CD14-positive monocyte (primary cell): ENCODE results near the gene PRIMPOL. TPM values are rescaled to one million over a fixed set of nuclear protein-coding genes. Genes with fewer than 3 reads are reported as not detected.
A peak's percentile ranks its signal among the peaks of the same experiment; 100 is the strongest.
"Not testable (repeated sequence)": the region's sequence is repeated elsewhere in the genome, so short reads cannot be mapped to it uniquely, and the experiment has no call there.

ENCODE experiments used
- DNase-seq, 3 donors: peaks; one replicate each; pipeline ENCODE4 v3.0.0-alpha.2; 2011 to 2022
- H2AFZ ChIP-seq: 2 replicates; pipeline ENCODE4 v1.6.0; 2012; ENCODE audit warnings: mild to moderate bottlenecking, low read depth, low read length, inconsistent platforms; ENCODE audit not compliant: insufficient read depth, poor library complexity, severe bottlenecking
- H3K27ac ChIP-seq, 2 donors: 1 replicate in 1 of 2; 2 replicates in 1 of 2; pipeline ENCODE4 v1.5.1; 2012 to 2013; ENCODE audit warnings: low read length in 2 of 2, control low read depth in 1 of 2, inconsistent platforms in 1 of 2, low read depth in 1 of 2, mild to moderate bottlenecking in 1 of 2
- H3K27me3 ChIP-seq, 2 donors: one replicate each; pipeline versions ENCODE4 v1.6.0 to v1.6.1; 2011 to 2013; ENCODE audit warnings: low read length in 2 of 2; ENCODE audit not compliant: control insufficient read depth in 2 of 2, insufficient read depth in 2 of 2
- H3K36me3 ChIP-seq, 2 donors: replicated peaks in 1 of 2; 1 replicate in 1 of 2; 2 replicates in 1 of 2; pipeline versions ENCODE4 v1.5.1 to v1.6.1; 2012 to 2013; ENCODE audit warnings: low read length in 2 of 2, control low read depth in 1 of 2, inconsistent platforms in 1 of 2, mild to moderate bottlenecking in 1 of 2; ENCODE audit not compliant: insufficient read depth in 2 of 2, control insufficient read depth in 1 of 2
- H3K4me1 ChIP-seq, 2 donors: 1 replicate in 1 of 2; 2 replicates in 1 of 2; pipeline versions ENCODE4 v1.5.1 to v1.6.1; 2012 to 2013; ENCODE audit warnings: low read length in 2 of 2, control low read depth in 1 of 2, inconsistent platforms in 1 of 2, mild to moderate bottlenecking in 1 of 2, moderate library complexity in 1 of 2; ENCODE audit not compliant: insufficient read depth in 2 of 2, control insufficient read depth in 1 of 2
- H3K4me2 ChIP-seq: replicated peaks from 2 replicates; pipeline ENCODE3; 2012; ENCODE audit warnings: low read length, moderate library complexity, mild to moderate bottlenecking; ENCODE audit not compliant: poor library complexity, severe bottlenecking; ENCODE audit errors: extremely low read depth
- H3K4me3 ChIP-seq, 3 experiments: fragments of 200-600 bp in 1 of 3; sonication (generic) in 1 of 3; replicated peaks in 1 of 3; 1 replicate in 2 of 3; 2 replicates in 1 of 3; pipeline ENCODE4 v1.5.1; 2011 to 2013; ENCODE audit warnings: low read length in 3 of 3, mild to moderate bottlenecking in 3 of 3, control low read depth in 2 of 3, low read depth in 2 of 3, inconsistent platforms in 1 of 3, moderate library complexity in 1 of 3
- H3K79me2 ChIP-seq: 2 replicates; pipeline ENCODE4 v1.6.0; 2012; ENCODE audit warnings: mild to moderate bottlenecking, control low read depth, inconsistent platforms, low read length, moderate library complexity; ENCODE audit not compliant: insufficient read depth
- H3K9ac ChIP-seq: 2 replicates; pipeline ENCODE4 v1.6.0; 2017; ENCODE audit warnings: low read length, mild to moderate bottlenecking; ENCODE audit not compliant: insufficient read depth, poor library complexity, severe bottlenecking
- H3K9me3 ChIP-seq, 2 donors: replicated peaks in 1 of 2; 1 replicate in 1 of 2; 2 replicates in 1 of 2; pipeline versions ENCODE4 v1.5.1 to v1.6.1; 2012 to 2013; ENCODE audit warnings: low read length in 2 of 2, control low read depth in 1 of 2; ENCODE audit not compliant: control insufficient read depth in 1 of 2, insufficient read depth in 1 of 2
- H4K20me1 ChIP-seq: 2 replicates; pipeline ENCODE4 v1.6.0; 2012; ENCODE audit warnings: mild to moderate bottlenecking, low read length, control low read depth, moderate library complexity; ENCODE audit not compliant: insufficient read depth
- H3K27ac Mint-ChIP-seq, 7 donors: one replicate each; pipeline ENCODE4 v1.8.0; 2020; ENCODE audit warnings: mild to moderate bottlenecking in 7 of 7, mixed read lengths in 7 of 7, moderate library complexity in 6 of 7, inconsistent platforms in 2 of 7
- H3K27me3 Mint-ChIP-seq, 3 donors: one replicate each; pipeline ENCODE4 v1.8.0; 2021 to 2022; ENCODE audit warnings: low read depth in 3 of 3, mild to moderate bottlenecking in 3 of 3, mixed read lengths in 3 of 3, moderate library complexity in 3 of 3, inconsistent platforms in 1 of 3
- H3K36me3 Mint-ChIP-seq, 2 donors: one replicate each; pipeline ENCODE4 v1.8.0; 2020; ENCODE audit warnings: mixed read lengths in 2 of 2, inconsistent platforms in 1 of 2, mild to moderate bottlenecking in 1 of 2
- H3K4me1 Mint-ChIP-seq: one replicate; pipeline ENCODE4 v1.8.0; 2020; ENCODE audit warnings: mild to moderate bottlenecking, mixed read lengths
- H3K4me3 Mint-ChIP-seq, 2 donors: one replicate each; pipeline ENCODE4 v1.8.0; 2020; ENCODE audit warnings: mild to moderate bottlenecking in 2 of 2, mixed read lengths in 2 of 2, moderate library complexity in 1 of 2
- H3K9me3 Mint-ChIP-seq, 7 donors: one replicate each; pipeline ENCODE4 v1.8.0; 2020 to 2022; ENCODE audit warnings: mixed read lengths in 7 of 7, mild to moderate bottlenecking in 6 of 7, moderate library complexity in 6 of 7, inconsistent platforms in 2 of 7
- WGBS: methylation state at CpG from one replicate; pipeline ENCODE4 v1.1.5; 2013; ENCODE audit warnings: missing lambda C conversion rate; ENCODE audit not compliant: insufficient coverage; 5-methylcytosine and 5-hydroxymethylcytosine counted together
- intact Hi-C, 2 donors: fragments of 100-400 bp; cut with micrococcal nuclease; formaldehyde crosslinking; loops; one replicate each; pipeline versions ENCODE4 v1.15.0 to v1.15.1; 2023
- polyA plus RNA-seq, 3 donors: library from polyadenylated mRNA; depleted of rRNA in 1 of 3; unstranded in 2 of 3; stranded (reverse) in 1 of 3; fragments of 300-500 nt in 2 of 3; fragments of >200 nt in 1 of 3; fragmentation: Illumina TruSeq in 2 of 3; gene quantifications; 1 replicate in 2 of 3; 2 replicates in 1 of 3; pipeline ENCODE4 v1.2.3, GENCODE V29; 2012 to 2021
- TF ChIP-seq, protein P1 (sequence below): fragments of 200-600 bp; IDR thresholded peaks from one replicate; pipeline ENCODE4 v1.8.0; 2022; ENCODE audit warnings: antibody characterized with exemption, mild to moderate bottlenecking

Gene PRIMPOL
- polyA plus RNA-seq, 3 donors = 7.0 to 10.5 (median 10.0) TPM

DNA sequence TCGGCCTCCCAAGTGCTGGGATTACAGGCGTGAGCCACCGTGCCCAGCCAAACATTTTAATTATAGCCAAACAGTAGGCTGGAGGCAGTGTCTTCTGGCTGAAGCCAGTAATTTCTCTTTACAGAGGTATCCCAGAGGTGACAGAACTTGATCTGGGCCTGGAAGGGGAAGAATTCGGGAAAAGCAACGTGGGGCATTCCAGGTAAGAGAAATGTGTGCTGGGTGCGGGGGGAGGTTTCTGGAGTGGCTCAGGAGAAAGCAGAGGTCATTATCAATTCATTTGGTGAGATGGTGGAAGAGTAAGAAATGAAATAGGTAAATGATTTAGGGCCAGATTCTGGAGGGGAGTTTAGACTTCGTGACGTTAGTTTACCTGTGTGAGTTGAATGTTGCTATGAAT, 2.4 kb downstream of the PRIMPOL start:
- Mint-ChIP-seq H3K4me1 (peaks cover 47% of the 10 kb centered on the region), H3K36me3 (peaks cover 8 to 9% of the 10 kb centered on the region in 2 donors), H3K9me3 (no peaks in the 10 kb centered on the region), H3K27ac (peak overlapping the region in 5 of 7 donors; percentile 15 to 75 (median 62)), H3K4me3 (no peak overlapping the region), H3K27me3 (peaks cover 0 to 1% (median 0%) of the 10 kb centered on the region in 3 donors)
- H3K4me2 ChIP-seq = no peak overlapping the region
- no peak overlapping the region for H3K4me3 ChIP-seq
- 95% methylated on average over 5 of the region's 8 CpGs for WGBS
- no peaks in the 10 kb centered on the region for H3K27me3 ChIP-seq
- no peaks in the 10 kb centered on the region for H3K9me3 ChIP-seq
- H3K36me3 ChIP-seq = peaks cover 0 to 2% of the 10 kb centered on the region in 2 donors
- TF ChIP-seq, protein P1, sequence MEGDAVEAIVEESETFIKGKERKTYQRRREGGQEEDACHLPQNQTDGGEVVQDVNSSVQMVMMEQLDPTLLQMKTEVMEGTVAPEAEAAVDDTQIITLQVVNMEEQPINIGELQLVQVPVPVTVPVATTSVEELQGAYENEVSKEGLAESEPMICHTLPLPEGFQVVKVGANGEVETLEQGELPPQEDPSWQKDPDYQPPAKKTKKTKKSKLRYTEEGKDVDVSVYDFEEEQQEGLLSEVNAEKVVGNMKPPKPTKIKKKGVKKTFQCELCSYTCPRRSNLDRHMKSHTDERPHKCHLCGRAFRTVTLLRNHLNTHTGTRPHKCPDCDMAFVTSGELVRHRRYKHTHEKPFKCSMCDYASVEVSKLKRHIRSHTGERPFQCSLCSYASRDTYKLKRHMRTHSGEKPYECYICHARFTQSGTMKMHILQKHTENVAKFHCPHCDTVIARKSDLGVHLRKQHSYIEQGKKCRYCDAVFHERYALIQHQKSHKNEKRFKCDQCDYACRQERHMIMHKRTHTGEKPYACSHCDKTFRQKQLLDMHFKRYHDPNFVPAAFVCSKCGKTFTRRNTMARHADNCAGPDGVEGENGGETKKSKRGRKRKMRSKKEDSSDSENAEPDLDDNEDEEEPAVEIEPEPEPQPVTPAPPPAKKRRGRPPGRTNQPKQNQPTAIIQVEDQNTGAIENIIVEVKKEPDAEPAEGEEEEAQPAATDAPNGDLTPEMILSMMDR = no peak
- peaks cover 31 to 51% of the 10 kb centered on the region in 2 donors for H3K4me1 ChIP-seq
- H3K79me2 ChIP-seq = peaks cover 42% of the 10 kb centered on the region
- H2AFZ ChIP-seq = no peak overlapping the region
- intact Hi-C loops = loop anchor here in 1 of 2 donors (10.0 kb wide), 1 partner anchor 1147 kb away; the partner anchor contains the start of gene ING2
- no peak overlapping the region for H3K9ac ChIP-seq
- no peak for DNase-seq
- no peak overlapping the region for H3K27ac ChIP-seq
- peaks cover 13% of the 10 kb centered on the region for H4K20me1 ChIP-seq

DNA sequence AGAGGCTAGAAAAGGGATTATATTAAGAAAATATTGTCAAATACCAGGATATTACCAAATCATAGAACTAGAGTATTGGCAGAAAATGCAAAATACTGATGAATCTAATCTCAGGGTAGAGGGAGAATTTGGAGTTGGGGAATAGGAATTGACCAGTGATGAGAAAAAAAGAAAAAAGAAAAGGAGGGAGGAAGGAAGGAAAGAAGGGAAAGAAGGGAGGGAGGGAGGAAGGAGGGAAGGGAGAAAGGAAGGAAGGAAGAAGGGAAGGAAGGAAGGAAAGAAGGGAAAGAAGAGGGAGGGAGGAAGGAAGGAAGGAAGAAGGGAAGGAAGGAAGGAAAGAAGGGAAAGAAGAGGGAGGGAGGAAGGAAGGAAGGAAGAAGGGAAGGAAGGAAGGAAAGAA, 3.1 kb downstream of the PRIMPOL start:
- not testable (repeated sequence) for H3K27me3 Mint-ChIP-seq, H3K9me3 ChIP-seq, H3K36me3 ChIP-seq, H3K36me3 Mint-ChIP-seq, H3K27ac ChIP-seq, H3K4me3 Mint-ChIP-seq, H3K4me2 ChIP-seq, DNase-seq, H3K27me3 ChIP-seq, H3K9me3 Mint-ChIP-seq, H2AFZ ChIP-seq, H3K9ac ChIP-seq, H4K20me1 ChIP-seq, H3K4me3 ChIP-seq
- intact Hi-C loops = loop anchor here in 1 of 2 donors (10.0 kb wide), 1 partner anchor 1148 kb away; the partner anchor contains the start of gene ING2
- Mint-ChIP-seq H3K27ac (peak overlapping the region in 2 of 7 donors; percentile 28 to 73), H3K4me1 (peaks cover 47% of the 10 kb centered on the region)
- Histone ChIP-seq H3K4me1 (peaks cover 29 to 52% of the 10 kb centered on the region in 2 donors), H3K79me2 (peaks cover 34% of the 10 kb centered on the region)
